ENCODE measurements around the gene APP.

The APP gene

GRCh38 chr21:26042181-26042876, 128.2 kb downstream of the APP start:
- TF ChIP-seq CTCF (IDR thresholded peaks at IDR 0.05; ENCODE audit: low read depth, low read length): no peak
- no peak overlapping the region for H3K4me3 ChIP-seq (replicated peaks in 1 of 2; ENCODE audit: low read depth in 2 of 2, low read length in 2 of 2)
- no peak for DNase-seq (ENCODE audit: low read depth in 2 of 2)

GRCh38 chr21:26041431-26042180, 129.0 kb downstream of the APP start:
- TF ChIP-seq CTCF (IDR thresholded peaks at IDR 0.05; ENCODE audit: low read depth, low read length): no peak
- DNase-seq (ENCODE audit: low read depth in 2 of 2): peak; percentile 34 to 38
- H3K4me3 ChIP-seq (replicated peaks in 1 of 2; ENCODE audit: low read depth in 2 of 2, low read length in 2 of 2): no peak overlapping the region

GRCh38 chr21:26036916-26037315, 133.7 kb downstream of the APP start:
- no peak for DNase-seq (ENCODE audit: low read depth in 2 of 2)
- H3K4me3 ChIP-seq (replicated peaks in 1 of 2; ENCODE audit: low read depth in 2 of 2, low read length in 2 of 2): no peak overlapping the region
- no peak for TF ChIP-seq CTCF (IDR thresholded peaks at IDR 0.05; ENCODE audit: low read depth, low read length)

GRCh38 chr21:26032263-26032662, 138.3 kb downstream of the APP start:
- DNase-seq (ENCODE audit: low read depth in 2 of 2): peak in 1 of 2 donors; percentile 28
- H3K4me3 ChIP-seq (replicated peaks in 1 of 2; ENCODE audit: low read depth in 2 of 2, low read length in 2 of 2): no peak overlapping the region
- TF ChIP-seq CTCF (IDR thresholded peaks at IDR 0.05; ENCODE audit: low read depth, low read length): no peak

GRCh38 chr21:26028183-26028582, 142.4 kb downstream of the APP start:
- DNase-seq (ENCODE audit: low read depth in 2 of 2): peak in 1 of 2 donors; percentile 17
- no peak overlapping the region for H3K4me3 ChIP-seq (replicated peaks in 1 of 2; ENCODE audit: low read depth in 2 of 2, low read length in 2 of 2)
- TF ChIP-seq CTCF (IDR thresholded peaks at IDR 0.05; ENCODE audit: low read depth, low read length): no peak

GRCh38 chr21:26027696-26028095, 142.9 kb downstream of the APP start:
- no peak for TF ChIP-seq CTCF (IDR thresholded peaks at IDR 0.05; ENCODE audit: low read depth, low read length)
- peak; percentile 40 to 83 for DNase-seq (ENCODE audit: low read depth in 2 of 2)

More at GRCh38 chr21:26027696-26028095, 142.9 kb downstream of the APP start:
- no peak overlapping the region for H3K4me3 ChIP-seq (replicated peaks in 1 of 2; ENCODE audit: low read depth in 2 of 2, low read length in 2 of 2)

Measured in cardiac fibroblast (primary cell).